Measurements from ENCODE around the gene IL11RA. TPM values are rescaled to one million over a fixed set of nuclear protein-coding genes. Genes with fewer than 3 reads are reported as not detected.

IL11RA gene
- polyA plus RNA-seq, 1 donor = 96.1 TPM

DNA sequence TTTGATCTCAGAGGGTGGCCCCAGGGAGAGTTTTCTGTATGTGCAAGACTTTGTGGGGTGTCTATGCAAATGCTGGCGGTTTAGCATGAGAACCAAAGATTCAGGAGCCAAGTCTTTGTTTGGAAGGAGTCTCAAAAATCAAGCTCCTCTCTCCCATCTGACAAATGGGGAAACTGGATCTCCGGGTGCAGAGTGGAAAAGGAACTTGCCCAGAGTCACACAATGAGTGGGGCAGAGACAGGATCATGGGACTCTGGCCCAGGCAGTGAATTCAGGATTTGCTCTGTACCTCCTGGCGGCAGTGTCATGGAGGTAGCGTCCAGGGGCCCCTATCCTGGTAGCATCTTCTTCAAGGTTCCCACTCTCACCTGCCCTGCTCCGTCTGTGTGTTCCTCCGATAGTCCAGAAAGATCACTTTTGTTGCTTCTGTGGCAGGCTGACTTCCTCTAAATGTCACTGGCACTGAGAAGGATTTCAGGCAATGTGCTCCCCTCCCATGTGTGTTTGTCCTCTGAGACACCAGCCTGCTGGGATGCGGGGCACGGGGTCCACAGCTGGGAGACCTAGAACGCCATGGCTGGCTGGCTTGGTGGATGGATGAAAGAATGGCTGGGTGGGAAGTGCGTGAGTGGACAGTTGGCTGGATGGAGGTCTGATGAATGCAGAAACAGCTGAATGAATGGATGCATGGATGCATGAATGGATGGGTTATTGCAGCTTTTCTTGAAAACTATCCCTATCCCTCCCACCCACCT, 35.5 kb downstream of the IL11RA start:
- no peak for DNase-seq

- no peak for DNase-seq
Observed at GRCh38 chr9:34688329-34689115, 36.5 kb downstream of the IL11RA start.

DNA sequence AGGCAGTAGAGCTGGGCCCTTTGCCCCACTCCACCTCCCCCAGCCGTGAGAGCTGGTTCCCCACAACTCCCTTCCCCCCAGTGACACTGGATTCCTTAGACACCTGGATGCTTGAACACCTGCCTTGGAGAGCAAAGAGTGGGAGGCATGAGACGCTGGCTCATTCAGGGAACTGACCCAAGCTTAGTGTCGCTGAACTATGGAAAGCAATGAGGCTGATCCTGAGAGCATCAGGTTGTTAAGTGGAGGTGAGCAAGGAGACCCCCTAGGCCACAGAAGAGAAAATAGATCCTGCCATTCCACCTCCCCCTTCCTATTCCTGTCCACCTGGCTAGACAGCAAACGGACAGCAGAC, 37.1 kb downstream of the IL11RA start:
- no peak for DNase-seq

- no peak for DNase-seq
Observed at GRCh38 chr9:34689512-34689911, 37.5 kb downstream of the IL11RA start.

DNA sequence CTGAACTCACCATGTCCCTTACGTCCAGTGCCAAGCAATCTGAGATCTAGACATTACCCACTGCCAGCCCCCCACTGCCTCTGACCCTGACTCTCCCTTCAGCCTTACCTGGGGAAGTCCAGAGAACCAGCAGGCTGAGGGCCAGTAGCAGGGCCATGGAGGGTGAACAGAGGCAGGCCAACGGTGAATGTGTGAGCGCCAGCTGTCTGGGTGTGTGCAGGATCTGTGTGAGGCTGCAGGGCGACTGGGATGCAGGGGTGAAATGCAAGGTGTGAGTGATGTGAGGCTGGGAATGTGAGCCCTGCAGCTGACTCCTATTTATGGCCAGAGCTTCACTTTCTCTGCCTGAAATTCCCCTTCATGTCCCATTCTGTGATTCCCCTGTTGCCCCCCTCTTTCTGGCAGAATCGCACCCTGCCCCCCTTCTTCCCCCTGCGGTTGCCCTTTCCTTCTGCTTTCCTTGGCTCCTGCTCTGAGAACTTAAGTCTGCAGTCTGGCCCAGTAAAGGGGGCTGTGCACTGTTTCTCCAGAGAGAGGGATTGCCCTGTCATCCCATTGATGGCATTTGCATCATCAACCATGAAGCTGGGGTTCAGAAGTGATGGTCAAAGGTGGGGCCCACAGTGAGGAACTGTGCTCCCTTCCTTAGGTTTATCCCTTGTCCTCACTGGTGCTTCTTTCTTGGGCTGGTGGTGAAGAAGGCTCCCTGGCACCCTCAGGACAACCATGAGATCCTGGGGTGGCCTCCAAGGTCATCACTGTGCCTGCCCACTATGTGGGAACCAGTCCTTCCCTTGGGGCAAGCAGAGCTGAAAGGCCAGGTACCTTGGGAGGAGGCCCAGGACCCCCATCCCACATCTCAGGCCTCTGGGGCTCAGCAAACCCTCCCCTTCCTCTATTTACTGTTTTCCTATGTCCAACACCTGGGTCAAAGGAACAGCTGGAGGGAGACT, 39.3 kb downstream of the IL11RA start, which contains the start of gene CCL19:
Gene CCL19, minus strand, starts transcription at position 294 of the 953 bp plus-strand sequence. Its CDS starts 137 bp downstream, at position 157.
- no peak for DNase-seq

- DNase-seq = no peak
Observed at GRCh38 chr9:34691936-34692315, 39.9 kb downstream of the IL11RA start.

GRCh38 chr9:34693560-34693959, 41.6 kb downstream of the IL11RA start:
- DNase-seq = no peak

DNA sequence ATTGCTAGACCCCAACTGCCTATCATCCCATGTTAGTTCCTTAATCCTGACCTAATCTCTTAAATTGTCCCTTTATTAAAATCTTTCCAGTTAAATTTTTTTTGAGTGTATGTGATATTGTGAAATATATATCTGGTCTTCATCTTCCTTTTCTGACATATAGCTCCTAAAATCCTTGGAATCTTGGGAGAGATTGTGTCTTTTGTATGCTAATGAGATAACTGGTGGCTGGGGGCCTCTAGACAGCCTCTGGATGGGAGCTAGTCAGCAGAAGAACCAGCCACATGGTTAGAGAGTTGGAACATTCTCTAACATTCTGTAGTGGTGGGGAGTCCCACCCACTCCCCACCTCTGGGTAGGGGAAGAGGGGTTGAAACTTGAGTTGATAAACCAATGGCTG, 42.8 kb downstream of the IL11RA start:
- DNase-seq = no peak

DNA sequence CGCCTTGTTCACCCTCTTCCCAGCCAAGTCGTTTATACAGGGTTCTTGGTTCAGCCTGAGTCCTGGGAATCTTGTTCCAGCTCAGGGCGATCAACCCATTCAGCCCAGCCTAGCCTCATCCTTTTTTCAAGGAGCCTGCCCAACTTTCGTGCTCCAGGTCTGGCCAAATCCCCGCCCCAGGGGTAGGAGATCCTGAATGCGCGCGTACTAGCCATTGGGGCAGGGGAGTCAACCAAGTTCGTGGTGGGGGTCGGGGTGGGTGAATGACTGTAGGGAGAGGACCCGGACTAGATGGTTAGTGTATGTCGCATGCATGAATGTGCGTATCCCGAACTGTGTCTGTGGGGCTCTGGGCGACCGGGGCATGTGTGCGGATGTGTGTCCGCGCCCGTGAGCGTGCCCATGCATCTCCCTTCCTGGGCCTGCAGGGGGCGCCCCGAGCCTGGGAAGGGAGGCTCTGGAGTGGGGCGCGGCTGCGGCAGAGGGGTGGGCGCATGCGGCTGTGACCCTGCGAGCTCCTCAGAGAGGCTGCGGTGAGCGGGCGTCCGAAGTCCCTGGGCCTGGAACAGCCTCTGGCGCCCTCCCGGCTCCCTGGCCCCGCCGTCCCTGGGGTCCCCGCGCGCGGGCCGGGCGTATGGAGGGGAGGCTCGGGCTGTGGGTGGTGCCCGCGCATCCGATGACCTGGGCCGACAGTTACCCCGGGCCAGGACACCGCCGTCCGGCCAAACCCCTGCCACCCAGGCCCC, 49.2 kb downstream of the IL11RA start:
- DNase-seq = peak; percentile 61

DNA sequence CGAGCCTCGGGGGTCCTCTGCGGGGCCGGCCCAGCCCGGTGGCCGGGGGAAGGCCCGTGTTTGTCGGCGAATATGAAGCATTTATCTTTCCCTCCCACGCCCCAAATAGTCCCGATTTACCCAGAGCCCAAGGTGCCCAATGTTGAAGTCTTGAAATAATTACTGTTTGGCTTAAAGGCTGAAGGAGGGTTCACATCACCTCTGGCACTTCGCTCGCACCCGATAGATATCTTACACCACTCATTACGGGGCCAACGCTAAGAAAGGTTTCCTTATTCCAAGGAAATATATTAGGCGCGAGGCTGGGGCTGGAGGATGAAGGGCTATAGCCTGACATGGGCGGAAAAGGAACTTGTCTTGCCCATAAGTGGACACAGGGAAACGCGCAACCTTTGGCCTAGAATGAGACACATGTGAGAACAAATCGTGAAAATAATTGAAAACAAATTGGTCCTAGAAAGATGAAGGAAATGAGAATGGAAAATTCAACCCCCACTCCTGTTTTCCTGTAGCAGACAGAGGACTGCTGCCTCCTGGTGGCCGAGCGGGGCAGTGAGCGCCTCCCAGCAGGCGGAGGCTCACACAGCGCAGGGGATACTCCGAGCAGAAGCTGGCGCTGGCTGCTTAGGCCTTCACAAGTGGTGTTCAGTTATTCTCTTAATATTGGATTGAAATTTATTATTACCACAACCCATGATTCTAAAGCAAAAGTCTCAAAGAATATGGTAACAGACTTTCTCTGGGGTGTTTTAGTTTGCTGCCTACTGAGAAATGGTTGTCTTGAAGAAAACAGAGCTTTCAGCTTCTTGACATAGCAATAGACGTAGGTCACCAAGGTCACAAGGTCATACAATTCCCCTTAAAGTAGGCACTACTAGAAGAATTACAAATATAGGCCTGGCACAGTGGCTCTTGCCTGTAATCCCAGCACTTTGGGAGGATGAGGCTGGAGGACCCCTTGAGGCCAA, 50.1 kb downstream of the IL11RA start:
- DNase-seq = peak; percentile 85

GRCh38 chr9:34707130-34707529, 55.1 kb downstream of the IL11RA start:
- no peak for DNase-seq

DNA sequence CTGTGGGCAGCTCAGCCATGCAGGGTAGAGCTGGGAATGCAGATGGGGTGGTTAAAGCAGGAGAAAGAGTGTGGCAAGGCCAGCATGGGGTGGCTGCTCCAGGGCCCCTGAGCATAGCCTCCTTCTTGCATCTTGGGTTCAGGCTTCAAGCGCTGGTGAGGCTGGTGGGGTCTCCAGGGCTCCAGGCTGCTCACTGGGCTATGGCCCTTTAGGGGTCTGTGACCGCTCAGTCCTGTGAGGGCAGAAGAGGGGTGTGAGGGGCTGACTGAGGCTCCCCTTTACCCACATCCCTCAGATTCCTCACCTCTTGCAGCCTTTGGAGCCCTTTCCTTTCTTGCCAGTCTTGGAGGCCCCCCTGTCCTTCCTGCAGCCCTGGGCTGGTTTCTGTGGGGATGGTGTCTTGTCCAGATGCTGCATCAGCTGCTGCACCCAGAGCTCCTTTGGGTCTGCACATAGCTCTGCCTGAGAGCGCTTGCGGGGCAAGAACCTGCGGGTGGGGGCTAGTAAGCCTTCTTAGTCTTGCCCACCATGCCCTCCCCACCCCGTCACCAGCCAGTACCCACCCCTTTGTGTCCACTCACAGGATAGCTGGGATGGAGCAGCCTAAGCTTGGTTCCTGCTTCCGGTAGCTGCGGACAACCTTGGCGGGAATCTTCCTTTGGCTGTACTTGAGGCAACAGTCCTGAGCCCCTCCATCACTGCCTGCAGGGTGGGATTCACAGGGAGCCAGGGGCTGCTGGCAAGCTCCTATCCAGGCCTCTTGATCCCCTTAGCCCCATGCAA, 57.4 kb downstream of the IL11RA start:
- no peak for DNase-seq

DNA sequence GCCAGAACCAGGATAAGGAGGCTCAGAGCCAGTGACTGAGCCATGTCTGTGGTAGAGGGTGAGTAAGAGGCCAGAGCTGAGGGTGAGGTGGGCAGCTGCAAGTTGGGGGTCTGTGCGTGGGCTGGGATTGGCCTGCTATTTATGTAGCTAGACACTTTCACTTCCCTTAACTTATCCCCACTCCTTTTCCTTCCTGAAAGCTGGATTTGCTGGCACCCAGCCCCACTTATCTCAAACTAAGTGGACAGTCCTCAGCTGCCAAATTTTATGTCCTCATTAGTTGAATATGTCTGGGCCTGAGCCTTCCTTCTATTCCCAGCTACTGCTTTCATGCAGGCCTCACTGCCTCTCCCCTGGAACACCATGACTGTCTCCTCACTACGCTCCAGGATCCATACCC, 58.0 kb downstream of the IL11RA start, which contains the start of gene CCL21:
Gene CCL21, minus strand, starts transcription at position 114 of the 400 bp plus-strand sequence. Its CDS starts 70 bp downstream, at position 44.
- no peak for DNase-seq

Other genes starting within 250 kb of the IL11RA start
- 14.1 TPM for gene FAM219A, start 193.6 kb upstream of the IL11RA start, polyA plus RNA-seq (ENCODE audit: insufficient read length)
- gene DNAI1, start 193.4 kb upstream of the IL11RA start, polyA plus RNA-seq (ENCODE audit: insufficient read length) = not detected
- 4.3 TPM for gene ENHO, start 129.2 kb upstream of the IL11RA start, polyA plus RNA-seq (ENCODE audit: insufficient read length)
- 53.8 TPM for gene CNTFR, start 62.5 kb upstream of the IL11RA start, polyA plus RNA-seq (ENCODE audit: insufficient read length)
- 20.9 TPM for gene RPP25L, start 40.1 kb upstream of the IL11RA start, polyA plus RNA-seq (ENCODE audit: insufficient read length)
- gene DCTN3, start 31.7 kb upstream of the IL11RA start, polyA plus RNA-seq (ENCODE audit: insufficient read length) = 71.7 TPM
- gene ARID3C, start 23.1 kb upstream of the IL11RA start, polyA plus RNA-seq (ENCODE audit: insufficient read length) = 0.18 TPM
- 52.0 TPM for gene SIGMAR1, start 14.4 kb upstream of the IL11RA start, polyA plus RNA-seq (ENCODE audit: insufficient read length)
- 46.6 TPM for gene GALT, start 5.5 kb upstream of the IL11RA start, polyA plus RNA-seq (ENCODE audit: insufficient read length)
- 0.67 TPM for gene CCL27, start 10.5 kb downstream of the IL11RA start, polyA plus RNA-seq (ENCODE audit: insufficient read length)
- not detected for gene CCL19, start 39.1 kb downstream of the IL11RA start, polyA plus RNA-seq (ENCODE audit: insufficient read length)
- gene CCL21, start 58.0 kb downstream of the IL11RA start, polyA plus RNA-seq (ENCODE audit: insufficient read length) = 4.3 TPM